IPS-NIHi7 (cell line): ENCODE data around the gene CYTH2.
A peak's percentile ranks its signal among the peaks of the same experiment; 100 is the strongest.
"Not testable (repeated sequence)": the region's sequence is repeated elsewhere in the genome, so short reads cannot be mapped to it uniquely, and the experiment has no call there.

Experiments used
- DNase-seq: peaks from one replicate; pipeline ENCODE4 v3.0.0; 2012; ENCODE audit warnings: mixed read lengths; ENCODE audit errors: extremely low spot score

CYTH2 gene

GRCh38 chr19:48477698-48478338 lies 8.6 kb downstream of the CYTH2 start:
- DNase-seq = no peak

GRCh38 chr19:48478339-48479256 lies 9.4 kb downstream of the CYTH2 start:
- DNase-seq = no peak

GRCh38 chr19:48479686-48480085 lies 10.5 kb downstream of the CYTH2 start:
- DNase-seq = no peak

GRCh38 chr19:48480183-48480557 lies 11.0 kb downstream of the CYTH2 start:
- peak; percentile 63 for DNase-seq

GRCh38 chr19:48480558-48481500 lies 11.7 kb downstream of the CYTH2 start:
- DNase-seq = no peak

GRCh38 chr19:48481846-48482639 lies 12.9 kb downstream of the CYTH2 start:
- no peak for DNase-seq

GRCh38 chr19:48483301-48483700 lies 14.1 kb downstream of the CYTH2 start:
- no peak for DNase-seq

- DNase-seq = no peak
These were observed 15.2 kb downstream of the CYTH2 start for GRCh38 chr19:48484247-48484893.

GRCh38 chr19:48484931-48485612 lies 15.9 kb downstream of the CYTH2 start:
- no peak for DNase-seq

- not testable (repeated sequence) for DNase-seq
These were observed 17.5 kb downstream of the CYTH2 start for GRCh38 chr19:48486706-48487105.

- no peak for DNase-seq
These were observed 18.4 kb downstream of the CYTH2 start for GRCh38 chr19:48487544-48487943.

- DNase-seq = no peak
These were observed 18.8 kb downstream of the CYTH2 start for GRCh38 chr19:48487948-48488347.

- DNase-seq = not testable (repeated sequence)
These were observed 19.3 kb downstream of the CYTH2 start for GRCh38 chr19:48488478-48488877.

GRCh38 chr19:48489608-48490216 lies 20.5 kb downstream of the CYTH2 start:
- DNase-seq = peak; percentile 86

- DNase-seq = peak; percentile 87
These were observed 22.0 kb downstream of the CYTH2 start for GRCh38 chr19:48490981-48491792.

- DNase-seq = peak; percentile 82
These were observed 22.6 kb downstream of the CYTH2 start for GRCh38 chr19:48491793-48492123.

GRCh38 chr19:48492925-48493717 lies 24.0 kb downstream of the CYTH2 start:
- peak; percentile 88 for DNase-seq
